Activated CD8-positive, alpha-beta T cell treated with anti-CD3 and anti-CD28 coated beads for 36 hours (primary cell): Measurements from ENCODE around the gene NFKB1. TPM values are rescaled to one million over a fixed set of nuclear protein-coding genes. Genes with fewer than 3 reads are reported as not detected.

Experiments used
- ATAC-seq: fragments of 200-7000 bp; cut with Tn5 transposase; one replicate; pipeline ENCODE4 v1.10.0; 2021; ENCODE audit warnings: mild to moderate bottlenecking, moderate library complexity
- CTCF ChIA-PET: fragments of 350-600 bp; sonication (Branson Sonifier 250); formaldehyde crosslinking; loops from one replicate; lab custom pipeline; 2021; ENCODE audit warnings: antibody characterized with exemption; lab: Charles Lee
- POLR2A ChIA-PET: fragments of 350-600 bp; sonication (Branson Sonifier 250); formaldehyde crosslinking; loops from one replicate; lab custom pipeline; 2021; ENCODE audit warnings: antibody characterized with exemption; lab: Charles Lee
- DNase-seq: peaks from one replicate; pipeline ENCODE4 v3.0.0-alpha.2; 2020
- H3K27ac Mint-ChIP-seq: one replicate; pipeline ENCODE4 v1.8.0; 2021; ENCODE audit warnings: mild to moderate bottlenecking, mixed read lengths
- H3K27me3 Mint-ChIP-seq: one replicate; pipeline ENCODE4 v1.8.0; 2021; ENCODE audit warnings: mixed read lengths
- H3K36me3 Mint-ChIP-seq: one replicate; pipeline ENCODE4 v1.8.0; 2021; ENCODE audit warnings: low read depth, mixed read lengths
- H3K4me1 Mint-ChIP-seq: one replicate; pipeline ENCODE4 v1.8.0; 2021; ENCODE audit warnings: low read depth, mixed read lengths
- H3K4me3 Mint-ChIP-seq: one replicate; pipeline ENCODE4 v1.8.0; 2021; ENCODE audit warnings: mild to moderate bottlenecking, moderate library complexity, mixed read lengths
- H3K9me3 Mint-ChIP-seq: one replicate; pipeline ENCODE4 v1.8.0; 2021; ENCODE audit warnings: mixed read lengths
- intact Hi-C: fragments of 100-400 bp; cut with micrococcal nuclease; formaldehyde crosslinking; loops from one replicate; pipeline ENCODE4 v1.10.0; 2022
- total RNA-seq, 2 experiments: library from RNA; stranded (reverse); gene quantifications; one replicate each; pipeline ENCODE4 v1.2.3, GENCODE V29; 2021
- TF ChIP-seq, protein P1 (sequence below): fragments of 200-600 bp; IDR thresholded peaks from one replicate; pipeline ENCODE4 v1.8.0; 2022; ENCODE audit warnings: antibody characterized with exemption, mild to moderate bottlenecking

The NFKB1 gene
- total RNA-seq, 2 experiments from 2014 or later: 224 to 230 TPM

DNA sequence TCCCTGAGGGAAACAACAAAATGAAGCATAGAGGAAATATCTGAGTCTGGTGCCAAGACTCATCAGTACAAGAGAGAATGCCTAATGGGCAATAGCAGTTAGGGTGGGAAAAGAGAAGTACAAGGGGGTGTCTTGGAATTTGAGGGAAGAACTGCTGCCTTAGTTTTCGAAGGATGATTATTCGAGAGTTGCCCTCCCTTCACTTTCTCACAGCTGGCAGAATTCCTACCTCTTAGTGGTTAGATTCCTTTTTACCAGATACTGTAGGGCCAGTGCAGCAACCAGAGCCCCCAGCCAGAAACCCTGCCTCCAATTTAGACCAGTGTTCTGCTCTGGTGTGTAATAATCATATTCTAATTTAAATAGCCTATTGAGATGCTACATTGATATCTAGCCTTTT, 56.5 kb downstream of the NFKB1 start:
- POLR2A ChIA-PET: no interaction called here
- H3K4me1 Mint-ChIP-seq: peaks cover 40% of the 10 kb centered on the region
- no peak overlapping the region for H3K4me3 Mint-ChIP-seq
- no peaks in the 10 kb centered on the region for H3K9me3 Mint-ChIP-seq
- H3K27me3 Mint-ChIP-seq: no peaks in the 10 kb centered on the region
- peaks cover 53% of the 10 kb centered on the region for H3K36me3 Mint-ChIP-seq
- TF ChIP-seq, protein P1, sequence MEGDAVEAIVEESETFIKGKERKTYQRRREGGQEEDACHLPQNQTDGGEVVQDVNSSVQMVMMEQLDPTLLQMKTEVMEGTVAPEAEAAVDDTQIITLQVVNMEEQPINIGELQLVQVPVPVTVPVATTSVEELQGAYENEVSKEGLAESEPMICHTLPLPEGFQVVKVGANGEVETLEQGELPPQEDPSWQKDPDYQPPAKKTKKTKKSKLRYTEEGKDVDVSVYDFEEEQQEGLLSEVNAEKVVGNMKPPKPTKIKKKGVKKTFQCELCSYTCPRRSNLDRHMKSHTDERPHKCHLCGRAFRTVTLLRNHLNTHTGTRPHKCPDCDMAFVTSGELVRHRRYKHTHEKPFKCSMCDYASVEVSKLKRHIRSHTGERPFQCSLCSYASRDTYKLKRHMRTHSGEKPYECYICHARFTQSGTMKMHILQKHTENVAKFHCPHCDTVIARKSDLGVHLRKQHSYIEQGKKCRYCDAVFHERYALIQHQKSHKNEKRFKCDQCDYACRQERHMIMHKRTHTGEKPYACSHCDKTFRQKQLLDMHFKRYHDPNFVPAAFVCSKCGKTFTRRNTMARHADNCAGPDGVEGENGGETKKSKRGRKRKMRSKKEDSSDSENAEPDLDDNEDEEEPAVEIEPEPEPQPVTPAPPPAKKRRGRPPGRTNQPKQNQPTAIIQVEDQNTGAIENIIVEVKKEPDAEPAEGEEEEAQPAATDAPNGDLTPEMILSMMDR: no peak
- no peak overlapping the region for H3K27ac Mint-ChIP-seq
- intact Hi-C loops: no loop called here
- ATAC-seq: no peak
- DNase-seq: no peak
- CTCF ChIA-PET: interaction anchor here (1.2 to 2.1 kb wide), 2 partner anchors 9 to 11 kb away, joined by 3 to 5 read pairs; no protein-coding TSS in a partner anchor

DNA sequence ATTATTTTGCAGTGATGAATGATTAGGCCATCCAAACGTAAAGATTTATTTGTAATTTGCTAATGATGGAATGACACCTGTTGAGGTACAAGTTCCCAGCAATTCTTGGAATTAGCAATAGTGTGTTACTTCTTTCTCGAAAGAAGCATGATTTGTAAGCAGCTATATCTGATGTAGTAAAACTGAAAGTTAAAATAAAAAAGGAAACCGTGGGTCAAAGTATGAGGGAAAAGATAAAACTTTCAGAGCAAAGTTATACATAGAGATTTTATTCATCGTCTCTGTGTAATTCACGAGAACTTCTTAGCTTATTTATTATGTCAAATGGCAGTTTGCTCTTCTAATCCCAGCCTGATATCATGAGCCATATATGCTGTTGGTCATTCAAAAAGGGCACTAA, 59.0 kb downstream of the NFKB1 start:
- TF ChIP-seq, protein P1: no peak
- intact Hi-C loops: no loop called here
- no peaks in the 10 kb centered on the region for H3K9me3 Mint-ChIP-seq
- peak; percentile 31 for ATAC-seq
- ChIA-PET POLR2A (interaction anchor here (0.8 kb wide), 1 partner anchor 267 kb away, joined by 3 read pairs; the partner anchor contains the start of gene UBE2D3), CTCF (interaction anchor here (0.8 to 1.2 kb wide), 3 partner anchors 10 to 112 kb away, joined by 3 read pairs; no protein-coding TSS in a partner anchor)
- H3K27me3 Mint-ChIP-seq: no peaks in the 10 kb centered on the region
- peak overlapping the region; percentile 95 for H3K27ac Mint-ChIP-seq
- H3K36me3 Mint-ChIP-seq: peaks cover 54% of the 10 kb centered on the region
- peak overlapping the region; percentile 63 for H3K4me3 Mint-ChIP-seq
- H3K4me1 Mint-ChIP-seq: peaks cover 49% of the 10 kb centered on the region
- DNase-seq: no peak

DNA sequence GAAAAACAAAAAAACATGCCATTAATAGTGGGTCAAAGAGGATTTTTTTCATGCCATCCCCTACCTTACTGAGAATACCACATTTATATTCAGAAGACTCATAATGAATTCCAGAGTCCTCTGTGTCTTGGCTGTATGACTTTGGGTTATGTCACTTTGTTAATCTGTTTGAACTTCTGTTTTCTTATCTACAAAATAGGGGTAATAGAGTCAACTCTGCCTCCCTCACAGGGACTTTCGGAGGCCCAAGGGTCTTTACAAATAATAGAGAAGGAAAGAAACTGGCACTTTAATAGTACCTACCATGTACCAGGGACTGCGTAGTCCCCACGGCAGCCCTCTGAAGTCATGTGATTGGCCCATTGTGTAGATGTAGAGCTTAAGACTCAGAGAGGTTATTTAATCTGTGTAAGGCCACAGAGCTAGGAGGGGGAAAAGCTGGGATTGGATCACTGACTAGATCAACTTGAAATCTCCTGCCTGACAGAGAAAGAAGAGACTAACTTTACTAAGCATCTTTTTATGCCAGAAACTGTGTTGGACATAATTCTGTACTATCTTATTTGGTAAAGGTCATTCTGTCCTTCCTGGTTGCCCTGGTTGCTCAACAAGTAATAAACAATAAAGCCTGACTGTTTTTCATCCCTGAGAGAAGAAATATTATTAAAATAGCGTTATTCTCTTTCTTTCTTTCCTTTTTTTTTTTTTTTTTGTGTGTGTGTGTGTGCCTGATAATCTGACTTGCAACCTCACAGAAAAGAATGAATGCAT, 59.6 kb downstream of the NFKB1 start:
- Mint-ChIP-seq H3K4me1 (peaks cover 56% of the 10 kb centered on the region), H3K36me3 (peaks cover 56% of the 10 kb centered on the region), H3K9me3 (no peaks in the 10 kb centered on the region), H3K4me3 (peak overlapping the region; percentile 63), H3K27ac (peak overlapping the region; percentile 95), H3K27me3 (no peaks in the 10 kb centered on the region)
- TF ChIP-seq, protein P1: no peak
- DNase-seq (no peak), ATAC-seq (peak; percentile 17)
- ChIA-PET POLR2A (no interaction called here), CTCF (interaction anchor here (1.0 to 1.5 kb wide), 3 partner anchors 9 to 113 kb away, joined by 3 read pairs; no protein-coding TSS in a partner anchor)
- intact Hi-C loops: no loop called here

DNA sequence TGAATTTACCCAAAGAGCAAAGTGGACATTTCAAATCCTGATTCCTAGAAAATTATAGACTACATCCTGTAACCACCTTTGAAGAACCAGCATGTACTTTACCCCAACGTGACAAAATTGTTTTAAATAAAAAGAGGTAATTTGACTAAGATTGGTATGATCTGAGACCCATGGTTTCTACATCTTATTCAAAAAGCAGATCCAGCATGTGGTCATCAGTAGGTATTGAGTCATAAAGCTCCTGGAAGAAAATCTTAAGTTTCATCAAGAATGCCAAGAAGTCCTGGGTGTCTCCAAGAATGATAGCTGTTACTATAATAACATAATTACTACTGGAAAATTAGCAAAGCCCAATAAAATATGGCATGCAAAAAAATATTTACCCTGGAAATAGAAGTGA, 61.8 kb downstream of the NFKB1 start:
- Mint-ChIP-seq H3K9me3 (no peaks in the 10 kb centered on the region), H3K27ac (peak overlapping the region; percentile 95), H3K27me3 (no peaks in the 10 kb centered on the region), H3K4me1 (peaks cover 73% of the 10 kb centered on the region), H3K36me3 (peaks cover 68% of the 10 kb centered on the region), H3K4me3 (no peak overlapping the region)
- TF ChIP-seq, protein P1: no peak
- ChIA-PET CTCF (interaction anchor here (1.1 kb wide), 1 partner anchor 13 kb away, joined by 3 read pairs; no protein-coding TSS in a partner anchor), POLR2A (interaction anchor here (0.7 to 1.8 kb wide), 3 partner anchors 9 to 28 kb away, joined by 3 to 4 read pairs (median 3); no protein-coding TSS in a partner anchor)
- DNase-seq (no peak), ATAC-seq (no peak)
- intact Hi-C loops: no loop called here
